CD4-positive, alpha-beta T cell treated with Interferon alpha-2 for 1 hour (primary cell): ENCODE results near the gene DNAAF3.
A peak's percentile ranks its signal among the peaks of the same experiment; 100 is the strongest.

ENCODE experiments used
- DNase-seq, 2 donors: peaks; one replicate each; pipeline ENCODE4 v3.0.0-alpha.2; 2020 to 2022

DNAAF3 gene

DNA sequence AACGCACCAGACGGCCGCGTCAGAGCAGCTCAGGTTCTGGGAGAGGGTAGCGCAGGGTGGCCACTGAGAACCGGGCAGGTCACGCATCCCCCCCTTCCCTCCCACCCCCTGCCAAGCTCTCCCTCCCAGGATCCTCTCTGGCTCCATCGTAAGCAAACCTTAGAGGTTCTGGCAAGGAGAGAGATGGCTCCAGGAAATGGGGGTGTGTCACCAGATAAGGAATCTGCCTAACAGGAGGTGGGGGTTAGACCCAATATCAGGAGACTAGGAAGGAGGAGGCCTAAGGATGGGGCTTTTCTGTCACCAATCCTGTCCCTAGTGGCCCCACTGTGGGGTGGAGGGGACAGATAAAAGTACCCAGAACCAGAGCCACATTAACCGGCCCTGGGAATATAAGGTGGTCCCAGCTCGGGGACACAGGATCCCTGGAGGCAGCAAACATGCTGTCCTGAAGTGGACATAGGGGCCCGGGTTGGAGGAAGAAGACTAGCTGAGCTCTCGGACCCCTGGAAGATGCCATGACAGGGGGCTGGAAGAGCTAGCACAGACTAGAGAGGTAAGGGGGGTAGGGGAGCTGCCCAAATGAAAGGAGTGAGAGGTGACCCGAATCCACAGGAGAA, 50.9 kb downstream of the DNAAF3 start:
- peak in 1 of 2 donors; percentile 24 for DNase-seq

DNA sequence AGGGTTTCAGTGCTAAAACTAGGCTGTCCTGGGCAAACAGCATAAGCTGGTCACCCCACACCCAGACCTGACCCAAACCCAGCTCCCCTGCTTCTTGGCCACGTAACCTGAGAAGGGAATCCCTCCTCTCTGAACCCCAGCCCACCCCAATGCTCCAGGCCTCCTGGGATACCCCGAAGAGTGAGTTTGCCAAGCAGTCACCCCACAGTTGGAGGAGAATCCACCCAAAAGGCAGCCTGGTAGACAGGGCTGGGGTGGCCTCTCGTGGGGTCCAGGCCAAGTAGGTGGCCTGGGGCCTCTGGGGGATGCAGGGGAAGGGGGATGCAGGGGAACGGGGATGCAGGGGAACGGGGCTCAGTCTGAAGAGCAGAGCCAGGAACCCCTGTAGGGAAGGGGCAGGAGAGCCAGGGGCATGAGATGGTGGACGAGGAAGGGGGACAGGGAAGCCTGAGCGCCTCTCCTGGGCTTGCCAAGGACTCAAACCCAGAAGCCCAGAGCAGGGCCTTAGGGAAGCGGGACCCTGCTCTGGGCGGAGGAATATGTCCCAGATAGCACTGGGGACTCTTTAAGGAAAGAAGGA, 51.8 kb downstream of the DNAAF3 start:
- no peak for DNase-seq

DNA sequence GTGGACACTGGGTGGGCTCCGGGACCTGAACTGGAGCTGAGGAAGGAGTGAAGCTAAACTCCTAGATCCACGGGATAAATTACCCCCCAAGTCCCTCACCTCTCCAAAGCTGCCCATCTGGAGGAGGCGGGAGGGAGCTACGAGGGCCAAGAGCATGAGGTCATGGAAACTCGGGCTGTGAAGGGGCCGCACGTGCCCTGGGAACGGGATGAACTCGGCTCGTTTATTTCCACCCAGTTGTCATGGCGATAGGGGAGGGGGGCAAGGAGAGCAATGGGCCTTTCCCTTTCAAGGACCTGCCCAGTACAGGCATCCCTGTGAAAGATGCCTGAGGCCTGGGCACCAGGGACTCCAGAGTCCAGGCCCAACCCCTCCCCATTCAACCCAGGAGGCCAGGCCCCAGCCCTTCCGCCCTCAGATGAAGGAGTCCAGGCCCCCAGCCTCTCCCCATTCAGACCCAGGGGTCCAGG, 52.8 kb downstream of the DNAAF3 start:
- no peak for DNase-seq

DNA sequence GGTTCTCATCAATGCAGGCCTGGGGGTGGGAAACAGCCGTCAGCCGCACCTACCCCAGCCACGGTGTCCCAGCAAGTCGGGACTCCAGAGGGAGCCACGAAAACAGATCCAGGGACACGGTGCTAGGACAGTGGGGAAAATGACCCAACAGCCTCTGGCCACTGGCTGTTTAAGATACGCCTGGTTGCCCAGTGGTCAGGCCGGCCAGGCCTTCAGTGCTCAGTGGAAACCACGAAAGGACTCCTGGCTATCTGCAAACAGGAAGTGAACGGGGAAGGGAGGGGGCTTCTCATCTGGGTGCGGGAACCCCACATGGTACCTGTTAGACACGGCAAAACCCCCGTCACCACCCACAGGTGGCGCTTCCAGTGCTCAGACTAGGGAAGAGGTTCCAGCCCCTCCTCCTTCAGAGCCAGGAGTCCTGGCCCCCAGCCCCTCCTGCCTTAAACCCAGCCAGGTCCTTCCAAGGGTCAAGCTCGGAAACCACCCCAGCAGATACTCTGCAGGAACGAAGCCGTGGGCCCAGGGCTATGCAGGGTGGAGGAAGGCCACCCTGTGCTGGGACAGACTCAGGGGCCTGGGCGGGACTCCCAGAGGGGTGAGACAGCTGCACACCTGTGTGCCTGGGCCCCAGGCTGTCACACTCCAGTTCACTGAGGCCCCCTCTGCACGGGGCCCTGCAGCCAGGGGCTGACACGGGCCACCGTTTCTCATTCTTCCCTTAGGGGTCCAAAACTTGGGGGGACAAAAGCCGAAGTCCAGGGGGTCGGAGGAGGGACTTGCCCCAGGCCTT, 53.4 kb downstream of the DNAAF3 start:
- no peak for DNase-seq

DNA sequence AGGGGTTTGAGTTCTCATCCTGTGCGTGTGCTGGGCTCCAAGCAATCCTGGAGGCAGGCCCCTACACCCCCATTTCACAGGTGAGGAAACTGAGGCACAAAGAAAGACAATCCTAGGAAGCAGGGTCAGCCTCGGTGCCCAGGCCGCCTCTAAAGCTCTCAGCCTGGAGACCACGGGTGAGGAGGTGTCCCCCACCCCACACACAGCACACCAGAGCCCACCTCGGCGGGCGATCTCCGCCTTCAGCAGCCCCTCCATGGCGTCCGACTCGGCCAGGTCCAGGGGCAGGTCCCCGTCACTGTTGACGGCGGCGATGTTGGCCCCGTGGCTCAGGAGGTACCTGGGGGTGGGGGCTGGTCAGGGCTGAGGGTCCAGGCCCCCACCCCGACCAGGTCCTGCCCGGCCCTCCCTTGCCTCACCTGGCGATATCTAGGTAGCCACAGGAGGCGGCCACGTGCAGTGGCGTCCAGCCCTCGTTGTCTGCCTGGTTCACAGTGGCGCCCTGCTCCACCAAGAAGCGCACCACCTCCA, 54.1 kb downstream of the DNAAF3 start:
- no peak for DNase-seq

DNA sequence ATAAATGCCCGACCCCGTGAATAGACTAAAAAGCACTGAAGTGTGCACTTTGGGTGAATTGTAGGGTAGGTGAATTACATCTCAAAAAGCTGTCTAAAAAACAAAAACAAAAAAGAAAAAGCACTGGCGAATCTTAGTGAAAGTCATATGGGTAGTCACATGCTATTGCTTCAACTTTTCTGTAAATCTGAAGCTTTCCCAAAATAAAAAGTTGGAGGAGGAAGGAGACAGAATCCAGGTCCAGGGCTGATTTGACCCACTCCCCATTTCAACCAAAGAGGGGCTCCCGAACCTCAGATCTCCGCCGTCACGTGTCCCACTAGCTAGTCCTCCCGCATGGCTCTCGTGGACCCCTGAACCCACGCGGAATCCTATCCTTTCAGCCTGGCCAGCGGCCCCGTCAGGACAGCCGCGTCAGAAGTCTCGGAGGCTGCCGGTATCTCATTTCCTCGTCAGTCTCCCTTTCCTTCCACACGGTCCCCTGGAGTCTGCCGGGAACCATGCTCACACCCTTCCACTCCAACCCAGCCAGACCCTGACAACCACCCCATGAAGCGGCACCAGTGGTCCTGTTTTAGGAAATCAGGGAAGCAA, 55.1 kb downstream of the DNAAF3 start:
- no peak for DNase-seq

DNA sequence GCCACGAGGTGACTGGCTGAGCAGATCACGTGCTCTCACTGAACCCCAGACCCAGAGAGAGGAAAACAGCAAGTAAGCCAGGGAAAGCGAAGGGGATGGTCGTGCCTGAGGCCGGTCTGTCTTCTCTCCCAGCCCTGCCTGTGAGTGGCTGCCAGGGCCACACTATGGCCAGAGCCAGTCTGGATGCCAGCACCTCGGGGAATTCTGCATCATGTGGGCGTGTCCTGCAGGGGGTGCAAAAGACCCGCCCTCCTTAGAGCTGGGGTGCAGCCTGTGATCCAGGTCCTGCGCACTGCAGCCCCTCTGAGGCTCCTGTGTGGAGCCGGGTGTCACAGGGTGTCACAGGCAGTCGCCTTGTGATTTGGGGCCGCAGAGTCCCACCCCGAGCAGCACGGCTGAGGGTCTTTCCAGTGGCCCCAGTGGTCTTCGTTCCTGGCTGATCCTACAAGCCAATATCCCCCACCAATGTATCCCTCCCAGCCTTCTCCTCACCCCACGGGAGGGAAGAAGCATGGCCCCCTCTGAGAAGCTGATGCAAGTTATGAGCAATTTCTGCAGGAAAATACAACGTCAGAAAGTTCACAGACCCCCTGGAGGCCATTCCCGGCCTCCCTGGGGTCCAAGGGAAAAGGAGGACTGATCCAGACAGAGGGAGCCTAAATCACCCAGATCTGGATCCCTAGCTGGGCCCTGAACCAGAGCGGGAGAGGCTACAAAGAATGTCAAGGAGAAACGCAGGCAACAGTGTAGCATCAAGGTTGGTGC, 56.7 kb downstream of the DNAAF3 start:
- no peak for DNase-seq
